Measurements from ENCODE around the gene PDZD7.

PDZD7 gene

GRCh38 chr10:100998183-100998990 lies 32.5 kb downstream of the PDZD7 start (continued):
- TF ChIP-seq ZNF23 (tag by site-specific recombination; IDR thresholded peaks at IDR 0.05; ENCODE audit: borderline replicate concordance) (no peak), ZNF19 (tag by site-specific recombination; IDR thresholded peaks at IDR 0.05; ENCODE audit: low read depth) (no peak), ZNF248 (tag by site-specific recombination; IDR thresholded peaks at IDR 0.05) (no peak), TRIM28 (IDR thresholded peaks at IDR 0.05; ENCODE audit: borderline replicate concordance, low read length) (0 out of 2 replicates have a peak, but pooled peaks have one; percentile 11), ZEB2 (tag by site-specific recombination; IDR thresholded peaks at IDR 0.05) (no peak), ZNF426 (tag by site-specific recombination; IDR thresholded peaks at IDR 0.05) (no peak), ZBTB21 (tag by site-specific recombination; IDR thresholded peaks at IDR 0.05) (no peak), BCL11A (tag by site-specific recombination; IDR thresholded peaks at IDR 0.05; ENCODE audit: low read depth) (no peak; the same call in 1 of the 2 replicates), ZNF621 (tag by site-specific recombination; IDR thresholded peaks at IDR 0.05) (no peak), MEIS1 (CRISPR knock-in tag; IDR thresholded peaks at IDR 0.05; ENCODE audit: borderline replicate concordance) (no peak), PRDM6 (tag by site-specific recombination; IDR thresholded peaks at IDR 0.05) (no peak), KLF10 (tag by site-specific recombination; IDR thresholded peaks at IDR 0.05) (peak; percentile 84), SP3 (tag by site-specific recombination; IDR thresholded peaks at IDR 0.05) (peak; percentile 1), ZNF404 (tag by site-specific recombination; IDR thresholded peaks at IDR 0.05) (no peak), ZNF830 (tag by site-specific recombination; IDR thresholded peaks at IDR 0.05; ENCODE audit: low read depth) (no peak), KLF9 (tag by site-specific recombination; IDR thresholded peaks at IDR 0.05; ENCODE audit: low read depth) (peak; percentile 75), ZNF670 (tag by site-specific recombination; IDR thresholded peaks at IDR 0.05; ENCODE audit: low read depth) (no peak), ZBTB26 (tag by site-specific recombination; optimal IDR thresholded peaks at IDR 0.05) (no peak), PATZ1 (tag by site-specific recombination; IDR thresholded peaks at IDR 0.05) (peak; percentile 93; the same call in 1 of the 2 replicates), ZNF837 (tag by site-specific recombination; IDR thresholded peaks at IDR 0.05) (no peak), TCF7L2 (IDR thresholded peaks at IDR 0.05; ENCODE audit: borderline replicate concordance, low read depth, low read length) (no peak), ZNF214 (tag by site-specific recombination; IDR thresholded peaks at IDR 0.05; ENCODE audit: borderline replicate concordance) (no peak), REPIN1 (tag by site-specific recombination; IDR thresholded peaks at IDR 0.05; ENCODE audit: low read depth) (no peak), ZNF629 (tag by site-specific recombination; IDR thresholded peaks at IDR 0.05) (no peak)
- TF ChIP-seq, protein P1, sequence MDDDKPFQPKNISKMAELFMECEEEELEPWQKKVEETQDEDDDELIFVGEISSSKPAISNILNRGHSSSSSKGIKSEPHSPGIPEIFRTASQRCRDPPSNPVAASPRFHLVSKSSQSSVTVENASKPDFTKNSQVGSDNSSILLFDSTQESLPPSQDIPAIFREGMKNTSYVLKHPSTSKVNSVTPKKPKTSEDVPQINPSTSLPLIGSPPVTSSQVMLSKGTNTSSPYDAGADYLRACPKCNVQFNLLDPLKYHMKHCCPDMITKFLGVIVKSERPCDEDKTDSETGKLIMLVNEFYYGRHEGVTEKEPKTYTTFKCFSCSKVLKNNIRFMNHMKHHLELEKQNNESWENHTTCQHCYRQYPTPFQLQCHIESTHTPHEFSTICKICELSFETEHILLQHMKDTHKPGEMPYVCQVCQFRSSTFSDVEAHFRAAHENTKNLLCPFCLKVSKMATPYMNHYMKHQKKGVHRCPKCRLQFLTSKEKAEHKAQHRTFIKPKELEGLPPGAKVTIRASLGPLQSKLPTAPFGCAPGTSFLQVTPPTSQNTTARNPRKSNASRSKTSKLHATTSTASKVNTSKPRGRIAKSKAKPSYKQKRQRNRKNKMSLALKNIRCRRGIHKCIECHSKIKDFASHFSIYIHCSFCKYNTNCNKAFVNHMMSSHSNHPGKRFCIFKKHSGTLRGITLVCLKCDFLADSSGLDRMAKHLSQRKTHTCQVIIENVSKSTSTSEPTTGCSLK (tag by site-specific recombination; IDR thresholded peaks at IDR 0.05) = no peak
- TF ChIP-seq, protein P2, sequence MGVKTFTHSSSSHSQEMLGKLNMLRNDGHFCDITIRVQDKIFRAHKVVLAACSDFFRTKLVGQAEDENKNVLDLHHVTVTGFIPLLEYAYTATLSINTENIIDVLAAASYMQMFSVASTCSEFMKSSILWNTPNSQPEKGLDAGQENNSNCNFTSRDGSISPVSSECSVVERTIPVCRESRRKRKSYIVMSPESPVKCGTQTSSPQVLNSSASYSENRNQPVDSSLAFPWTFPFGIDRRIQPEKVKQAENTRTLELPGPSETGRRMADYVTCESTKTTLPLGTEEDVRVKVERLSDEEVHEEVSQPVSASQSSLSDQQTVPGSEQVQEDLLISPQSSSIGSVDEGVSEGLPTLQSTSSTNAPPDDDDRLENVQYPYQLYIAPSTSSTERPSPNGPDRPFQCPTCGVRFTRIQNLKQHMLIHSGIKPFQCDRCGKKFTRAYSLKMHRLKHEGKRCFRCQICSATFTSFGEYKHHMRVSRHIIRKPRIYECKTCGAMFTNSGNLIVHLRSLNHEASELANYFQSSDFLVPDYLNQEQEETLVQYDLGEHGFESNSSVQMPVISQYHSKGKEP (tag by site-specific recombination; IDR thresholded peaks at IDR 0.05) = no peak
- TF ChIP-seq, protein P3, sequence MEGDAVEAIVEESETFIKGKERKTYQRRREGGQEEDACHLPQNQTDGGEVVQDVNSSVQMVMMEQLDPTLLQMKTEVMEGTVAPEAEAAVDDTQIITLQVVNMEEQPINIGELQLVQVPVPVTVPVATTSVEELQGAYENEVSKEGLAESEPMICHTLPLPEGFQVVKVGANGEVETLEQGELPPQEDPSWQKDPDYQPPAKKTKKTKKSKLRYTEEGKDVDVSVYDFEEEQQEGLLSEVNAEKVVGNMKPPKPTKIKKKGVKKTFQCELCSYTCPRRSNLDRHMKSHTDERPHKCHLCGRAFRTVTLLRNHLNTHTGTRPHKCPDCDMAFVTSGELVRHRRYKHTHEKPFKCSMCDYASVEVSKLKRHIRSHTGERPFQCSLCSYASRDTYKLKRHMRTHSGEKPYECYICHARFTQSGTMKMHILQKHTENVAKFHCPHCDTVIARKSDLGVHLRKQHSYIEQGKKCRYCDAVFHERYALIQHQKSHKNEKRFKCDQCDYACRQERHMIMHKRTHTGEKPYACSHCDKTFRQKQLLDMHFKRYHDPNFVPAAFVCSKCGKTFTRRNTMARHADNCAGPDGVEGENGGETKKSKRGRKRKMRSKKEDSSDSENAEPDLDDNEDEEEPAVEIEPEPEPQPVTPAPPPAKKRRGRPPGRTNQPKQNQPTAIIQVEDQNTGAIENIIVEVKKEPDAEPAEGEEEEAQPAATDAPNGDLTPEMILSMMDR (tag by site-specific recombination; IDR thresholded peaks at IDR 0.05) = no peak
- TF ChIP-seq, protein P4, sequence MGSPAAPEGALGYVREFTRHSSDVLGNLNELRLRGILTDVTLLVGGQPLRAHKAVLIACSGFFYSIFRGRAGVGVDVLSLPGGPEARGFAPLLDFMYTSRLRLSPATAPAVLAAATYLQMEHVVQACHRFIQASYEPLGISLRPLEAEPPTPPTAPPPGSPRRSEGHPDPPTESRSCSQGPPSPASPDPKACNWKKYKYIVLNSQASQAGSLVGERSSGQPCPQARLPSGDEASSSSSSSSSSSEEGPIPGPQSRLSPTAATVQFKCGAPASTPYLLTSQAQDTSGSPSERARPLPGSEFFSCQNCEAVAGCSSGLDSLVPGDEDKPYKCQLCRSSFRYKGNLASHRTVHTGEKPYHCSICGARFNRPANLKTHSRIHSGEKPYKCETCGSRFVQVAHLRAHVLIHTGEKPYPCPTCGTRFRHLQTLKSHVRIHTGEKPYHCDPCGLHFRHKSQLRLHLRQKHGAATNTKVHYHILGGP (tag by site-specific recombination; IDR thresholded peaks at IDR 0.05) = no peak
